Renal pelvis (tissue), 4 donors: ENCODE measurements around the gene LBP. TPM values are rescaled to one million over a fixed set of nuclear protein-coding genes. Genes with fewer than 3 reads are reported as not detected.
"Not testable (repeated sequence)": the region's sequence is repeated elsewhere in the genome, so short reads cannot be mapped to it uniquely, and the experiment has no call there.

Experiments
- DNase-seq: peaks from one replicate; pipeline ENCODE4 v3.0.0-alpha.2; 2013
- polyA plus RNA-seq, 3 donors: library from polyadenylated mRNA; unstranded; fragments of 120-200 nt; gene quantifications; one replicate each; pipeline ENCODE4 v1.2.1, GENCODE V29; 2013; ENCODE audit not compliant: insufficient read length in 3 of 3

Gene LBP
- polyA plus RNA-seq, 3 donors: not detected

- DNase-seq: no peak
These were observed 459 bp downstream of the LBP start for GRCh38 chr20:38346741-38347140.

DNA sequence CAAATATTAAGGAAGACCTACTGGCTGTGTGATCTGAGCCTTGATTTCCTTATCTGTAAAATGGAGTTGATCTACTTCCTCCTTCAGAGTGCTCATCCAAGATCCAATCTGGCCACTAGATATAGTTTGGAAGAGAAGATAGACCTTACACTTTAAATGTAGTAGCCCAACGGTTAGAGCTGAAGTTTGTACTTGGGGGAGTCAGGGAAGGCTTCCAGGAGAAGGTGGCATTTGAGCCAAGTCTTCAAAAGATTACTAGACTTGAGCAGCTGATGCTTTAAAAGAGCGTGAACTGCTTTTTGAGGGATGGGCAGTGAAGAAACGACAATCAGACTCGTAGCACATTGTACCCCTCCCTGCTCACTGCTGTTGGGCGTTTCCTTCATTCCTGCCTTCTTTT, 3.6 kb downstream of the LBP start:
- no peak for DNase-seq

- DNase-seq: no peak
These were observed 4.8 kb downstream of the LBP start for GRCh38 chr20:38350879-38351775.

- no peak for DNase-seq
These were observed 7.0 kb downstream of the LBP start for GRCh38 chr20:38353316-38353715.

- DNase-seq: no peak
These were observed 7.9 kb downstream of the LBP start for GRCh38 chr20:38354227-38354626.

GRCh38 chr20:38355161-38356012, 9.1 kb downstream of the LBP start:
- no peak for DNase-seq

- DNase-seq: no peak
These were observed 11.4 kb downstream of the LBP start for GRCh38 chr20:38357653-38358207.

- DNase-seq: no peak
These were observed 12.3 kb downstream of the LBP start for GRCh38 chr20:38358556-38358955.

- DNase-seq: no peak
These were observed 16.9 kb downstream of the LBP start for GRCh38 chr20:38363004-38363747.

- no peak for DNase-seq
These were observed 23.1 kb downstream of the LBP start for GRCh38 chr20:38369389-38369788.

- DNase-seq: no peak
These were observed 26.5 kb downstream of the LBP start for GRCh38 chr20:38372806-38373205.

- no peak for DNase-seq
These were observed 27.1 kb downstream of the LBP start for GRCh38 chr20:38373231-38373867.

DNA sequence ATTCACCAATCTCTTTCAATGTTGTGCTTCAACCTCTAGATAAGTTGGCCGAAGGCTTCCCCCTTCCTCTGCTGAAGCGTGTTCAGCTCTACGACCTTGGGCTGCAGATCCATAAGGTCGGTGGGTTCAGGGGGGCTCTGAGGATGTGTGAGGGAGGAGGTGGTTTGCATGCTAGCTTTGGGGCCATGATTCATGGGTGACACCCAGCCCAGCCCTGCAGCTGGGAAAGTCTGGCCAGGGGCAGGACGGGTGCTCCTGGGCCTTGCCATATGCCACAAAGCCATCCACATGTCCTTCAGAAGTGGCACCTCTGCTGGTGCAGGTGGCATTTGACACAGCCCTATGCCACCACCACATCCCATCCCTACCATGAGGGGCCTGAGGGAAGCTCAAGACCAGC, 27.6 kb downstream of the LBP start:
- DNase-seq: no peak

DNA sequence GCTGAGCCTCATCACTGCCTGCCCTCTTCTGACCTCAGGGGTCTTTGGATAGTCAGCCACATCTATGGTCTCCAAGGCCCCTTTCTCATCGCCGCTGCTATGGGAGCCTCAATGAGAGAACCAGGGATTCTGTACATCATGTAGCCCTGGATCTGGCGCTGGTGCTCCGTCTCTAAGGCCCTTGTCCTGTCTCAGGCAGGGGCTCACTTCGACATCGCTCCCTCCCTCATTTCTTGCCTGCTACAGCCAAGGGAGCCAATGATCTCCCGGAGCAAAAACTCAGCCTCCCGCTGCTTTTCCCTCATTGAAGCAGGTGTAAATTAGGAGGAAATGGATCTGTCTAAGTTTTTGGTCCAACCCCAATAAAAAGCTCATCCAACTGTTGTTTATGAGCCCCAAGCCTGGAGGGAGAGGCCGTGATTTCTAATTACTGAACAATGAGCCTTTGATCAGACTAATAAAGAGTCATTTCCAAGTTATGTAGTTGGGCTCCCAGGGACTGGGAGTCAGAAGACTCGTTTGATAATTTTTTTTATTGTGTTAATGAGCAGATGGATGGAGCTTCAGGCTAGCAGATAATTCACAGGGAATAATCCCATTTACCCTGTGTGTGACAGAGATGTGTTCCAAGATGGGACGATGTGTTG, 30.9 kb downstream of the LBP start:
- DNase-seq: no peak

DNA sequence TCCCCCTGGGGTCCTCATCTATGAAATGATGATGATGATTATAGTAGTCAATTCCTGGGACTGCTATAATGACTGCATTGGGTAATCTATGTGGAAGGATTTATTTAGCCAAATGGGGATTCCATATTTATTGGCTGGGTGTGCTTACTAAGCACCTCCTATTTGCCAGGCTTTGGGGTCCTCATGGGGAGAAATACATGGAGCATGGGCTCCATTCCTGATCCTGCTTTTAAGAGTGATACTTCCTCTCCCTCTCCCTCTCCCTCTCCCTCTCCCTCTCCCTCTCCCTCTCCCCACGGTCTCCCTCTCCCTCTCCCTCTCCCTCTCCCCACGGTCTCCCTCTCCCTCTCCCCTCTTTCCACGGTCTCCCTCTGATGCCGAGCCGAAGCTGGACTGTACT, 31.6 kb downstream of the LBP start:
- not testable (repeated sequence) for DNase-seq

DNA sequence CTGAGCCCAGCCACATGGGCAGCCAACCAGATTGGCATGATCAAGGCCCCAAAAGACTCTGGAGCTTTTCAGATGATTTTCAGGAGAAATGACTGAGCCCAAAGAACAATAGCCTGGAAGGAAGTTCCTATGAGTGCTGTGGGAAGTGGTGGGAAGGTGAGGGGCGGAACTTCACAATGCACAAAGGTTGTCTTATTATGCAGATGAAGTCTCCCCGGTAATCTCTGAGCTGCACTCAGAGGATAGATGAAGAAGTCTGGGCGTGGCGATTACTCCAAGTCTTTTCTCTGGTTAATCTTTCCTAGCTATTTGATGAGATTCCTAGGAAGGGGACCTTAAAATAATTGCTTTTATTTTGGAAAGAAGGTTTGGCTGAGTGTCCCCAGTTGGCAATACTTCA, 36.9 kb downstream of the LBP start:
- no peak for DNase-seq

- DNase-seq: no peak
These were observed 39.7 kb downstream of the LBP start for GRCh38 chr20:38386004-38386403.

GRCh38 chr20:38386851-38387250, 40.6 kb downstream of the LBP start:
- DNase-seq: no peak

- DNase-seq: no peak
These were observed 41.7 kb downstream of the LBP start for GRCh38 chr20:38387953-38388352.

GRCh38 chr20:38392356-38392755, 46.1 kb downstream of the LBP start:
- no peak for DNase-seq

DNA sequence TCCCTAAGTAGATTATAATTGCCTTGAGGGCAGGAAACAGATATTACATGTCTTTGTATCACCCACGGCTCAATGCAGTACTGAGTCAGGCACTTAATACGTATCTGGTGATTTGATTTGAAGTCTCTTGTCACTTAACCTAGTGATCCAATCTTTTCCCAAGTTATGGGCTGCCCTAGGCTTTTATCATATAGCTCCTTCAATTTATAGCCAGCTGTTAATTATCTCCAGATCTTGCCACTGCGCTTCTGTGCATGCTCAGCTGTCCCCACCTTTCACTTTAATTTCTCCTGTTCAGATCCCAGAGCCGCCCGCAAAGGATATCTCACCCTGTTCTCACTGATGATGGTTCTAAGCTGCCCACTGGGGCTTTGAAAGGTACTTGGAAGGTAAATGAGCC, 47.0 kb downstream of the LBP start:
- no peak for DNase-seq
